ENCODE measurements around the gene IGLL1.
"Not testable (repeated sequence)": the region's sequence is repeated elsewhere in the genome, so short reads cannot be mapped to it uniquely, and the experiment has no call there.

IGLL1 gene

DNA sequence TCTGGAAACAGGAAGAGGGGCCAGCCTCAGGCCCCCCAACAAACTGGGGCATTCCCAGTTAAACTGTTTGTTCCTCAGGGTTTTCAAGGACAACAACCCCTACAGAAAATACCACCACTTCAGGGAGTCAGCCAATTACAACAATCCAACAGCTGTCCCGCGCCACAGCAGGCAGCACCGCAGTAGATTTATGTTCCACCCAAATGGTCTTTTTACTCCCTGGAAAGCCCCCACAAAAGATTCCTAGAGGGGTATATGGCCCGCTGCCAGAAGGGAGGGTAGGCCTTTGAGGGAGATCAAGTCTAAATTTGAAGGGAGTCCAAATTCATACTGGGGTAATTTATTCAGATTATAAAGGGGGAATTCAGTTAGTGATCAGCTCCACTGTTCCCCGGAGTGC lies 39.3 kb downstream of the IGLL1 start:
- not testable (repeated sequence) for DNase-seq (ENCODE audit: low read depth)

DNA sequence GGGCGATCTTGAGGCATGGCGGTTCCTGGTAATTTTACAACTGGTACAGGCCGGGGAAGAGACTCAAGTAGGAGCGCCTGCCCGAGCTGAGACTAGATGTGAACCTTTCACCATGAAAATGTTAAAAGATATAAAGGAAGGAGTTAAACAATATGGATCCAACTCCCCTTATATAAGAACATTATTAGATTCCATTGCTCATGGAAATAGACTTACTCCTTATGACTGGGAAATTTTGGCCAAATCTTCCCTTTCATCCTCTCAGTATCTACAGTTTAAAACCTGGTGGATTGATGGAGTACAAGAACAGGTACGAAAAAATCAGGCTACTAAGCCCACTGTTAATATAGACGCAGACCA lies 40.3 kb downstream of the IGLL1 start:
- DNase-seq (ENCODE audit: low read depth), result not testable (repeated sequence)

- peak; percentile 21 for DNase-seq (ENCODE audit: low read depth)
Measured at GRCh38 chr22:23539135-23539838, 40.8 kb downstream of the IGLL1 start.

DNA sequence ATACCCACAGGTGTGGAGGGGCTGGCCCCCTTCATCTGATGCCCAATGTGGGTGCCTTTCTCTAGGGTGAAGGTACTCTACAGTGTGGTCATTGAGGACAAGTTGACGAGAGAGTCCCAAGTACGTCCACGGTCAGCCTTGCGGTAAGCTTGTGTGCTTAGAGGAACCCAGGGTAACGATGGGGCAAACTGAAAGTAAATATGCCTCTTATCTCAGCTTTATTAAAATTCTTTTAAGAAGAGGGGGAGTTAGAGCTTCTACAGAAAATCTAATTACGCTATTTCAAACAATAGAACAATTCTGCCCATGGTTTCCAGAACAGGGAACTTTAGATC lies 41.4 kb downstream of the IGLL1 start:
- not testable (repeated sequence) for DNase-seq (ENCODE audit: low read depth)

DNA sequence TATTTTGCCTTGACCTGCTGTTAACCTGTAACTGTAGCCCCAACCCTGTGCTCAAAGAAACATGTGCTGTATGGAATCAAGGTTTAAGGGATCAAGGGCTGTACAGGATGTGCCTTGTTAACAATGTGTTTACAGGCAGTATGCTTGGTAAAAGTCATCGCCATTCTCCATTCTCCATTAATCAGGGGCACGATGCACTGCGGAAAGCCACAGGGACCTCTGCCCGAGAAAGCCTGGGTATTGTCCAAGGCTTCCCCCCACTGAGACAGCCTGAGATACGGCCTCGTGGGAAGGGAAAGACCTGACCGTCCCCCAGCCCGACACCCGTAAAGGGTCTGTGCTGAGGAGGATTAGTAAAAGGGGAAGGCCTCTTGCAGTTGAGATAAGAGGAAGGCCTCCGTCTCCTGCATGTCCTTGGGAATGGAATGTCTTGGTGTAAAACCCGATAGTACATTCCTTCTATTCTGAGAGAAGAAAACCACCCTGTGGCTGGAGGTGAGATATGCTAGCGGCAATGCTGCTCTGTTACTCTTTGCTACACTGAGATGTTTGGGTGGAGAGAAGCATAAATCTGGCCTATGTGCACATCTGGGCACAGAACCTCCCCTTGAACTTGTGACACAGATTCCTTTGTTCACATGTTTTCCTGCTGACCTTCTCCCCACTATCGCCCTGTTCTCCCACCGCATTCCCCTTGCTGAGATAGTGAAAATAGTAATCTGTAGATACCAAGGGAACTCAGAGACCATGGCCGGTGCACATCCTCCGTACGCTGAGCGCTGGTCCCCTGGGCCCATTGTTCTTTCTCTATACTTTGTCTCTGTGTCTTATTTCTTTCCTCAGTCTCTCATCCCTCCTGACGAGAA lies 42.0 kb downstream of the IGLL1 start:
- DNase-seq (ENCODE audit: low read depth), result not testable (repeated sequence)

- DNase-seq (ENCODE audit: low read depth), result no peak
Measured at GRCh38 chr22:23537416-23537815, 42.7 kb downstream of the IGLL1 start.

DNA sequence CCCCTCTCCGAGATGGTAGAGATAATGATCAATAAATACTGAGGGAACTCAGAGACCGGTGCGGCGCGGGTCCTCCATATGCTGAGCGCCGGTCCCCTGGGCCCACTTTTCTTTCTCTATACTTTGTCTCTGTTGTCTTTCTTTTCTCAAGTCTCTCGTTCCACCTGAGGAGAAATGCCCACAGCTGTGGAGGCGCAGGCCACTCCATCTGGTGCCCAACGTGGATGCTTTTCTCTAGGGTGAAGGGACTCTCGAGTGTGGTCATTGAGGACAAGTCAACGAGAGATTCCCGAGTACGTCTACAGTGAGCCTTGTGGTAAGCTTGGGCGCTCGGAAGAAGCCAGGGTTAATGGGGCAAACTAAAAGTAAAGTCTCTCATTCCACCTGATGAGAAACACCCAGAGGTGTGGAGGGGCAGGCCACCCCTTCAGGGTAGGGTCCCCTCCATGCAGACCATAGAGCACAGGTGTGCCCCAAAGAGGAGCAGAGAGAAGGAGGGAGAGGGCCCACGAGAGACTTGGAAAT lies 43.2 kb downstream of the IGLL1 start:
- no peak for DNase-seq (ENCODE audit: low read depth)

DNA sequence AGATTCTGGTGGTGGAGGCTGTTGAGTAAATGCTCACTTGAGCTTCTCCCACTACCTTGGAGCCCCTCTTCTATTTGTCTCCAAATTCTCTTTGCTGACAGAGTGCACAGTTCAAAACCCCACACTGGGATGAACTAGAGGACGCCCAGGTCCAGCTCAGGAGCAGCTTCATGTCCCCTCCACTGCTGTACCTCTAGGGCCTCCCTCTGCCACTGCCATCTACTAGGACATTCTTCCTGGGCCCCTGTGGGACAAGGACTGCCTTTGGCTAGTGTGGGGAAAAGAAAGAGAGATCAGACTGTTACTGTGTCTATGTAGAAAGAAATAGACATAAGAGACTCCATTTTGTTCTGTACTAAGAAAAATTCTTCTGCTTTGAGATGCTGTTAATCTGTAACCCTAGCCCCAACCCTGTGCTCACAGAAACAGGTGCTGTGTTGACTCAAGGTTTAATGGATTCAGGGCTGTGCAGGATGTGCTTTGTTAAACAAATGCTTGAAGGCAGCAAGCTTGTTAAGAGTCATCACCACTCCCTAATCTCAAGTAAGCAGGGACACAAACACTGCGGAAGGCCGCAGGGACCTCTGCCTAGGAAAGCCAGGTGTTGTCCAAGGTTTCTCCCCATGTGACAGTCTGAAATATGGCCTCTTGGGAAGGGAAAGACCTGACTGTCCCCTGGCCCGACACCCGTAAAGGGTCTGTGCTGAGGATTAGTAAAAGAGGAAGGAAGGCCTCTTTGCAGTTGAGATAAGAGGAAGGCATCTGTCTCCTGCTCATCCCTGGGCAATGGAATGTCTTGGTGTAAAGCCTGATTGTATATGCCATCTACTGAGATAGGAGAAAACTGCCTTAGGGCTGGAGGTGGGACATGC lies 44.1 kb downstream of the IGLL1 start:
- not testable (repeated sequence) for DNase-seq (ENCODE audit: low read depth)

DNA sequence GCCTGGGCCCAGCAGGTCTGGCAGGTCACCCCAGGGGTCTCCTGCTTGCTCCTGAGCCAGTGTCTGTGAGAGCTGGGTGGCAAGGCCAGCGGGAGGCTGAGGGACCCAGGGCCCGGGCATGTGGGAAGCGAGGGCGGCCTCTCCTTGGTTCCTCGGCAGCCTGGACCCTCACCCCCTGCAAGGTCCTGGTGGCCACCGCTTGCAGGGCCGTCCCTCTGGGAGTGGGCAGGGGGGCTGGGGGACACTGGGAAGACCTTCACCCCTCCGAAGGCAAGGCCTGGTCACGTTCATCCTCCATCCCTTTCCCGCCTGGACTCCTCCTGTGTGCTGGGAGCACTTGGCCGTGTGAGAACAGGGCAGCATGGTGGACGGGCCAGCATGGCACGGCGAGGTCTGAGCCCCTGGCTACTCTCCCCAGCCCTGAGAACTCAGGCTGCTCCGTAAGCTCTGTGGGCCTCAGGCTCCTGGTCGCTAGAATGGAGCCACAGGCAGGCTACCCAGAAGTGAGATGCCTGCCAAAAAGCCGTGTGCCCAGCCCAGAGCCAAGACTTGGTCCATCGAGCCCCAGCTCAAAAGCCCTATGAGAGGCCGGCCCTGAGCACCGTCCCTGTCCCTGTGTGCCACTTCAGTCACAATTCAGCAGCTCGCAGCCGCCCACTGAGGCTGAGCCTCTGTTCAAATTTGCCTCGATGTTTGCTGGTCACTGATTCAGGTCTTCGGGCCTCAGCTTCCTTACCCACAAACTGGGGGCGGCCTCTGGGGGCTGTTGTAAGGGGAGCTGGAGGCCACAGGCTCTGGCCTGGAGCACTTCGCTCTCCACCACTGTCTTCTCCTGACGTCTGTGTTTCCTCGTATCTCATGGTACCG lies 45.0 kb downstream of the IGLL1 start:
- no peak for DNase-seq (ENCODE audit: low read depth)

DNA sequence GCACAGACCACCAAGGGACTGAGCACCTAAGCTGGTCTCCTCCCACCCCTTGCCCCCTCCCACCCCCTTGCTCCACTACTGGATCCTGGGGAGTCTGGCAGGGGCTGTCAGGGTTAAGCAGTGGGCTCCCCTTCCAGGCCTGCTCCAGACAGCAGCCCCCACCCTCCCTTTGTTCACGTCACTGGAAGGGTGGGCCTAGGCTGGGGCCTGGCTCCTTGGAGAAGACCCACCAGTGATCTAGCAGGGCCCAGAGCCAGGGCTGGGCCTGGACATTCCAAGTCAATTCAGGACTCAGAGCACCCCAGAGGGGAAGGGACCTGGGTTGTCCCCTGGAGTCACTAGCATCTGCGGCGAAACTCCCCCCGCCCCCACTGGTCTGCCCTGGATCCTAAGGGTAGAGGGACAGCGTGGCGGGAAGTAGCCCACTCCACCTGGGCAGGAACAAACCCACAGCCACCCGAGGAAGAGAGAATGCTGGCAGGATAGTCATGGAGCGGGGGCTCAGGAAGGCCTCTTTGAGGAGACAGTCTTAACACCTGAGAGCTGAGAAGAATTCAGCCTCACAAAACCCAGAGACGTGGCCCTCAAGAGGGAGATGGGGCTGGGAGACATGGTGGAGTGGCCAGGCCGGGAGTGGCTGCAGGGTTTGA lies 45.8 kb downstream of the IGLL1 start:
- no peak for DNase-seq (ENCODE audit: low read depth)

GRCh38 chr22:23533771-23534191 lies 46.3 kb downstream of the IGLL1 start:
- no peak for DNase-seq (ENCODE audit: low read depth)

GRCh38 chr22:23533328-23533762 lies 46.7 kb downstream of the IGLL1 start:
- no peak for DNase-seq (ENCODE audit: low read depth)

GRCh38 chr22:23532731-23533130 lies 47.4 kb downstream of the IGLL1 start:
- no peak for DNase-seq (ENCODE audit: low read depth)

GRCh38 chr22:23531966-23532705 lies 48.0 kb downstream of the IGLL1 start:
- DNase-seq (ENCODE audit: low read depth), result no peak

DNA sequence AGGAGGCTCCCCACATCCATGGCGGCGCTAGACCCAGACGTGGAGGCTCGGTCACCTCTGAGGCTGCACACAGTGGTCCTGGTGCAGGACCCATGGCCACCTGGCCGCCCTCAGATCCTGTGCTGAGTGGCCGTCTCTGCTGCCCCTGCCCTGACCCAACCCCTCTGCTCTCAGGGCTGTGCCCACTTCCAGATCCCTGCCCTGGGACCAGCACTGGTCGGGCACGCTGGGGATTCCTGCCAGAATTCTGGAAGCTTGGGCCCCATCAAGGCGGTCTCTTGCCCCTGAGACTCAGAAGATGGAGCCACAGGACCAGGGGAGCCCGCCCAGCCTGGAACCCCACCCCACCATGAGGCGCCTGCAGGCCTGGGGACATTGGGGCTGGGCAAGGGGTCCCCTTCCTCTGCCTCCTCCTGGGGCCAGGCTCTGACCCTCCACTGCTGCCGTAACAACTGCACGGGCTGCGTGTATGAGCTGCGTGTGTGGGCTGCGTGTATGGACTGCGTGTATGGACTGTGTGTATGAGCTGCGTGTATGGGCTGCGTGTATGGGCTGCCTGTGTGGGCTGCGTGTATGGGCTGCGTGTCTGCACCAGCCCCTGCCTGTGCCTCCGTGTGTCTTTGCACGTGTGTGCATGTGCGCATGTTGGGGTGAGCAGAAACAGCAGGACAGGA lies 48.7 kb downstream of the IGLL1 start:
- DNase-seq (ENCODE audit: low read depth), result no peak

- no peak for DNase-seq (ENCODE audit: low read depth)
Measured at GRCh38 chr22:23530766-23531282, 49.3 kb downstream of the IGLL1 start.

GRCh38 chr22:23530106-23530505 lies 50.0 kb downstream of the IGLL1 start:
- no peak for DNase-seq (ENCODE audit: low read depth)

DNA sequence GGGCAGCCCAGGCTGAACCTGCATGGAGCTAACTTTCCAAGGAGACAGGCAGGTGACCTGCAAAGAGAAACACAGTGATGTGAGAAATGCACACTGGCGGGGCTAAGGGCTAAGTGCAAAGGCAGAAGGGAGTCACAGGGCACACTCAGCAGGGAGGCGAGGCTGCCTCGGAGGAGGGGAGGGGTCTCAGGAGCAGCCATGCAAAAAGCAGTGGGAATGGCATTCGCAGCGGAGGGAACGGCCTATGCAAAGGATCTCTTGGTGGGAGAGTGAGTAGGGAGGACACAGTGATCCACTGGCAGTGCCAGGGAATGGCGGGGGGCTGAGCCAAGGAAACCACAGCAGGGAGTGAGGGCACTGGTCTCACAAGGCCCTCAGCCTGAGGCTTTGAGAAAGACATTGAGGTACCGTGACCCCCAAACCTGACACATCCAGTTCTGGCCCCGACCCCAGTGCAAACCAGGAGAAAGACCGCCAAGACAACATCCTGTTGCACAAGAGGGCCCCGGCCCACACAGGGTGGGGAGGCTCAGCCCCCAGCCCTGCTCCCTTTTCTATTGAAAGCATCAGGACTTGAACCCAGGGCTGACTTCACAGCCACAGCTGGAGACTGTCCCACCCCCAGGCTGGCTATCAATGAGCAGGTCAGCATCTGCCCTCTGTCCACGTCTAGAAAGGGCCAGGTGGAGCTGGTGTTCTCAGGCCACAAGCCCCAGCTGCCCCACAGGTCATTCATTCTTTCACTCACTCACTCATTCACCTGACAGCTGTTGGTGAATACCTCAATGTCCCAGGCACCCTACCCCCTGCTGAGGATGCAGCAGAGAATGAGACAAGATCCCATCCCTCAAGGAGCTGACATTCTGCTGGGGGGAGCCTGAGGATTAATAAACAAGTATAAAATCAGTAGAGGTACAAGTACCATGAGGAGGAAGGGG lies 50.7 kb downstream of the IGLL1 start:
- DNase-seq (ENCODE audit: low read depth), result no peak

Measured in stimulated activated CD8-positive, alpha-beta memory T cell treated with anti-CD3 and anti-CD28 coated beads, Interleukin-15, amount 100 ng/mL, for 24 hours (primary cell).